Measurements from ENCODE around the gene MOV10. TPM values are rescaled to one million over a fixed set of nuclear protein-coding genes. Genes with fewer than 3 reads are reported as not detected.

Gene MOV10
- total and polyA plus RNA-seq, 9 of the 15 experiments (the other 6 are each of a cell fraction or from before 2014, with no cell fraction given): 16.7 to 105 (median 49.5) TPM

DNA sequence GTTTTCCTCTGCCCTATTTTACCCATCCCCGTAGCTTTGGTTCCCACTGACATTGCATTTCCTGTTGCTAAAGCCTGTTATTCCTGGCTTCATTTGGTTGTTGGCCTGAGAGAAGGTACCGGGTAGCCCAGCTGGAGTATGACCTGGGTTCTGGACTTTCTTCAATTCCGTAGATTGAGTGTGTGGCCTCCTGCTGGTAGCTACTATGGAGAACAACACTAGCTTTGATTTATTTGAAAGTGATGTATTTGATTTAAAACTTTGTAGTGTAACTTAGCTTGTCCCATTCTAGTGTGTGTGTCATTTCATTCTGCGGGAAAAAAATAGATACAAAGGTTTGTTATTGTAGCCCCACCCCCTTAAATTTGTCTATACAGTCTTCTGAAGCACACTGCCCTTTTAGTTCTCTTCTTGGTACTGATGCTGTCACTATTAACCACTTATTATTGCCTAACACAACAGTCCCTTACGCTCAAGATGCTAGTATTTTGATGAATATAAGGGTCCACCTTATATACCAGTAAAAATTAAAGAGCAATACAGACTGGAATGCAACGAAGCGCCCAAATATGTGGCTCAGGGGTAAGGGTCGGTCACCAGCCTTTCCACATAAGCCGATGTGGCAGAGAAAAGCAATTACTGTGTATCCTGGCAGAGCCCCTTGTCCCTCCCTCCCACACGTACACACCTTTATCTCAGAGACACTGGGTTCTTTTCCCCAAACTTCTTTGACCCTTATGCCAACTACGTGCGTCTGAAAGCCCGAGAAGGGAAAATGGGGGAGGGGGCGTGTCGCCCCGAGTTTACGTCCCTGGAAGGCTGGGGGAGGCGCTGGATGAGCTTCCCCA lies 643 bp upstream of the MOV10 start (continued):
- TF ChIP-seq MEIS2 (IDR thresholded peaks at IDR 0.05; ENCODE audit: partially characterized antibody) (no peak), HCFC1 (IDR thresholded peaks at IDR 0.05; ENCODE audit: low read depth, low read length) (no peak), CREM (IDR thresholded peaks at IDR 0.05; ENCODE audit: low read depth) (peak; percentile 79), PYGO2 (tag; IDR thresholded peaks at IDR 0.05) (no peak), POLR2AphosphoS5 (IDR thresholded peaks at IDR 0.05; ENCODE audit: control insufficient read depth, insufficient read depth, low read depth, low read length) (peak; percentile 40), TCFL5 (CRISPR knock-in tag; conservative IDR thresholded peaks at IDR 0.05) (no peak), ILF3 (IDR thresholded peaks at IDR 0.05; ENCODE audit: borderline replicate concordance) (no peak), FIP1L1 (IDR thresholded peaks at IDR 0.05; ENCODE audit: low read depth, low read length, poor library complexity, severe bottlenecking) (no peak), EWSR1 (IDR thresholded peaks at IDR 0.05; ENCODE audit: borderline replicate concordance, low read depth, partially characterized antibody) (no peak), KHSRP (IDR thresholded peaks at IDR 0.05) (no peak), DACH1 (IDR thresholded peaks at IDR 0.05; ENCODE audit: partially characterized antibody) (no peak), MEF2D (tag; conservative IDR thresholded peaks at IDR 0.05; ENCODE audit: low read depth) (no peak), SNRNP70 (optimal IDR thresholded peaks at IDR 0.05; ENCODE audit: low read depth, low read length) (peak; percentile 48), ZNF699 (CRISPR knock-in tag; IDR thresholded peaks at IDR 0.05; ENCODE audit: insufficient replicate concordance) (no peak), CHD4 (IDR thresholded peaks at IDR 0.05; ENCODE audit: insufficient read depth, insufficient replicate concordance, low read depth, low read length, poor library complexity, severe bottlenecking) (no peak), MECOM (CRISPR knock-in tag; IDR thresholded peaks at IDR 0.05) (no peak), ZNF134 (CRISPR knock-in tag; conservative IDR thresholded peaks at IDR 0.05) (no peak), ZEB2 (IDR thresholded peaks at IDR 0.05) (no peak), CXXC5 (CRISPR knock-in tag; IDR thresholded peaks at IDR 0.05) (0 out of 2 replicates have a peak, but pooled peaks have one; percentile 31)
- TF ChIP-seq, protein P1, sequence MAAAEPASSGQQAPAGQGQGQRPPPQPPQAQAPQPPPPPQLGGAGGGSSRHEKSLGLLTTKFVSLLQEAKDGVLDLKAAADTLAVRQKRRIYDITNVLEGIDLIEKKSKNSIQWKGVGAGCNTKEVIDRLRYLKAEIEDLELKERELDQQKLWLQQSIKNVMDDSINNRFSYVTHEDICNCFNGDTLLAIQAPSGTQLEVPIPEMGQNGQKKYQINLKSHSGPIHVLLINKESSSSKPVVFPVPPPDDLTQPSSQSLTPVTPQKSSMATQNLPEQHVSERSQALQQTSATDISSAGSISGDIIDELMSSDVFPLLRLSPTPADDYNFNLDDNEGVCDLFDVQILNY (CRISPR knock-in tag; IDR thresholded peaks at IDR 0.05): no peak
- TF ChIP-seq, protein P2, sequence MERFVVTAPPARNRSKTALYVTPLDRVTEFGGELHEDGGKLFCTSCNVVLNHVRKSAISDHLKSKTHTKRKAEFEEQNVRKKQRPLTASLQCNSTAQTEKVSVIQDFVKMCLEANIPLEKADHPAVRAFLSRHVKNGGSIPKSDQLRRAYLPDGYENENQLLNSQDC (CRISPR knock-in tag; IDR thresholded peaks at IDR 0.05): 0 out of 2 replicates have a peak, but pooled peaks have one; percentile 53
- TF ChIP-seq, protein P3, sequence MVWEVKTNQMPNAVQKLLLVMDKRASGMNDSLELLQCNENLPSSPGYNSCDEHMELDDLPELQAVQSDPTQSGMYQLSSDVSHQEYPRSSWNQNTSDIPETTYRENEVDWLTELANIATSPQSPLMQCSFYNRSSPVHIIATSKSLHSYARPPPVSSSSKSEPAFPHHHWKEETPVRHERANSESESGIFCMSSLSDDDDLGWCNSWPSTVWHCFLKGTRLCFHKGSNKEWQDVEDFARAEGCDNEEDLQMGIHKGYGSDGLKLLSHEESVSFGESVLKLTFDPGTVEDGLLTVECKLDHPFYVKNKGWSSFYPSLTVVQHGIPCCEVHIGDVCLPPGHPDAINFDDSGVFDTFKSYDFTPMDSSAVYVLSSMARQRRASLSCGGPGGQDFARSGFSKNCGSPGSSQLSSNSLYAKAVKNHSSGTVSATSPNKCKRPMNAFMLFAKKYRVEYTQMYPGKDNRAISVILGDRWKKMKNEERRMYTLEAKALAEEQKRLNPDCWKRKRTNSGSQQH (CRISPR knock-in tag; IDR thresholded peaks at IDR 0.05): no peak; the same call in 1 of the 2 replicates
